RWPE1 (cell line): Measurements from ENCODE around the gene GAL.

ENCODE experiments used
- CTCF ChIA-PET: fragments of 350-600 bp; sonication (Branson Sonifier 250); formaldehyde crosslinking; extraction: SDS; loops from one replicate; lab custom pipeline; 2021; lab: Yijun Ruan, JAX
- POLR2A ChIA-PET: fragments of 400-600 bp; formaldehyde crosslinking; extraction: SDS; loops from one replicate; lab custom pipeline; 2020; ENCODE audit warnings: antibody characterized with exemption; ENCODE audit not compliant: low non-redundant PET; lab: Yijun Ruan, JAX
- DNase-seq: peaks from one replicate; pipeline ENCODE4 v3.0.0; 2012; ENCODE audit warnings: low spot score
- H3K27ac ChIP-seq: fragments of 450-650 bp; 2 replicates; pipeline ENCODE4 v1.5.1; 2017
- TF ChIP-seq, protein P1 (sequence below): fragments of 450-650 bp; conservative IDR thresholded peaks from 2 replicates; pipeline ENCODE4 v1.5.1; 2017; ENCODE audit warnings: low read depth, mild to moderate bottlenecking

Gene GAL

GRCh38 chr11:68670208-68670992, 13.9 kb upstream of the GAL start:
- TF ChIP-seq, protein P1, sequence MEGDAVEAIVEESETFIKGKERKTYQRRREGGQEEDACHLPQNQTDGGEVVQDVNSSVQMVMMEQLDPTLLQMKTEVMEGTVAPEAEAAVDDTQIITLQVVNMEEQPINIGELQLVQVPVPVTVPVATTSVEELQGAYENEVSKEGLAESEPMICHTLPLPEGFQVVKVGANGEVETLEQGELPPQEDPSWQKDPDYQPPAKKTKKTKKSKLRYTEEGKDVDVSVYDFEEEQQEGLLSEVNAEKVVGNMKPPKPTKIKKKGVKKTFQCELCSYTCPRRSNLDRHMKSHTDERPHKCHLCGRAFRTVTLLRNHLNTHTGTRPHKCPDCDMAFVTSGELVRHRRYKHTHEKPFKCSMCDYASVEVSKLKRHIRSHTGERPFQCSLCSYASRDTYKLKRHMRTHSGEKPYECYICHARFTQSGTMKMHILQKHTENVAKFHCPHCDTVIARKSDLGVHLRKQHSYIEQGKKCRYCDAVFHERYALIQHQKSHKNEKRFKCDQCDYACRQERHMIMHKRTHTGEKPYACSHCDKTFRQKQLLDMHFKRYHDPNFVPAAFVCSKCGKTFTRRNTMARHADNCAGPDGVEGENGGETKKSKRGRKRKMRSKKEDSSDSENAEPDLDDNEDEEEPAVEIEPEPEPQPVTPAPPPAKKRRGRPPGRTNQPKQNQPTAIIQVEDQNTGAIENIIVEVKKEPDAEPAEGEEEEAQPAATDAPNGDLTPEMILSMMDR: no peak
- DNase-seq: no peak
- CTCF ChIA-PET: no interaction called here
- H3K27ac ChIP-seq: no peak overlapping the region
- POLR2A ChIA-PET: no interaction called here

DNA sequence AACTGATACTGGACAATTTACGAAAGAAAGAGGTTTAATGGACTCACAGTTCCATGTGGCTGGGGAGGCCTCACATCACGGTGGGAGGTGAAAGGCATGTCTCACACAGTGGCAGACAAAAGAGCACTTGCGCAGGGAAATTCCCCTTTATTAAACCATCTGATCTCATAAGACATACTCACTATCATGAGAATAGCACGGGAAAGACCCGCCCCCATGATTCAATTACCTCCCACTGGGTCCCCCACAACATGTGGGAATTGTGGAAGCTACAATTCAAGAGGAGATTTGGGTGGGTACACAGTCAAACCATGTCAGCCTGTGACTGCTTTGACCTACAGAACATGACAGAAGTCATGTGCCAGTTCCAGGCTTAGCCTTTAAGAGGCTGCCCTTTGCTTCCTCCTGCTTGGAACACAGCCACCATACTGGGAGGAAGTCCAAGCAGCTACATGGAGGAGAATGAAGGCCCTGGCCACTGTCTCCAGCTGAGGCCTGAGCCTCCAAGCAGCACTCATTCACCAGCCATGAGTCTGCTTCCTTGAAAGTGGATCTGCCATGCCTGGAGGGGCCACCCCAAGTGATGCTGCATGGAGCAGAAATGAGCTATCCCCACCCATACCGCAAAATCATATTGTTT, 10.9 kb upstream of the GAL start:
- TF ChIP-seq, protein P1: no peak
- no peak overlapping the region for H3K27ac ChIP-seq
- CTCF ChIA-PET: no interaction called here
- POLR2A ChIA-PET: no interaction called here
- no peak for DNase-seq

DNA sequence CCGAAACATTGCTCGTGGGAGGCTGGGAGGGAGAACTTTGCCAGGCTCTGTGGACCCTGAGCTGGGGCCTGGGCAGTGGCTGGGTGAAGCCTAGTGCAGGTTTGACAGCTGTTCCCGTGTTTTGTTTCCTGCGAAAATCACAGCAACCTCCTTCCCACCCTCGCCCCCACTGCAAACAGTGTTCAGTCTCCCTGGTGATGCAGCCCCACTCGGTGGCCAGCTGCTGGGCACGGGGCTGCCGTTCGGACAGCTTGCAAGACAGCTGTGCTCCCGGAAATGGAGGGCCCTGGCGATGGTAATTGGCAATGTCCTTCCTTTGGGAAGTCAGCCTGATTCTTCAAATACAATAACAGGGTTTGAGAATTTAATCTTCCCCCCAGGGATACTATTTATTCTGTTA, 10.4 kb upstream of the GAL start:
- DNase-seq: no peak
- TF ChIP-seq, protein P1: no peak
- ChIA-PET POLR2A (no interaction called here), CTCF (no interaction called here)
- H3K27ac ChIP-seq: no peak overlapping the region

GRCh38 chr11:68674461-68674860, 9.9 kb upstream of the GAL start:
- no peak overlapping the region for H3K27ac ChIP-seq
- POLR2A ChIA-PET: no interaction called here
- TF ChIP-seq, protein P1: no peak
- CTCF ChIA-PET: no interaction called here
- DNase-seq: no peak

GRCh38 chr11:68677432-68677831, 6.9 kb upstream of the GAL start:
- TF ChIP-seq, protein P1: no peak
- CTCF ChIA-PET: interaction anchor here (0.6 to 0.7 kb wide), 4 partner anchors 87 to 1848 kb away, joined by 3 to 4 read pairs (median 3); no protein-coding TSS in a partner anchor
- H3K27ac ChIP-seq: no peak overlapping the region
- peak; percentile 67 for DNase-seq
- POLR2A ChIA-PET: no interaction called here

DNA sequence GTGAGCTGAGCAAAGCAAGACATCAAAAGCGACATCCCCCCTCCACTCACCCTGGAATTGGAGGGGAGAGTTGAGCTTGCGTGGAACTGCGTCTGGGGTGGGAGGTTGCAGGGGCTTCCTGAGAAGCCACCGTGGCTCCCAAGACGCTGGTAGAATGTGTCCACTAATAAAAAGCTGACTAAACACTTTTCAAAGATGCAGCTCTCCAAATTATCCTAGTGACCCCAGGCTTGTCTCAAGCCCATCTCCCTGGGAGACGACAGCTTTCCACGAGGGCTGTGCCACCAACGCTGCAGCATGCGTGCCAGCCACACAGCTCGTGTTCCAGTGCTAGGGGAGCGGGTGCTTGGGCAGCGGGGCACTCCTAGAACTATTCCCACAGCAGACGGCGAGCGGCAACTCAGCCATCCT, 6.3 kb upstream of the GAL start:
- ChIA-PET CTCF (interaction anchor here (0.6 to 0.7 kb wide), 3 partner anchors 86 to 1849 kb away, joined by 3 read pairs; no protein-coding TSS in a partner anchor), POLR2A (no interaction called here)
- TF ChIP-seq, protein P1: no peak
- no peak for DNase-seq
- no peak overlapping the region for H3K27ac ChIP-seq
